DND-41 (cell line): ENCODE measurements around the gene PIGB.

Source experiments
- EZH2 ChIP-seq: IDR thresholded peaks from 3 replicates; pipeline ENCODE4 v1.6.1; 2012; ENCODE audit warnings: borderline replicate concordance, low read depth, mild to moderate bottlenecking, moderate library complexity, low read length, inconsistent platforms; ENCODE audit not compliant: severe bottlenecking
- TF ChIP-seq, protein P1 (sequence below): IDR thresholded peaks from 2 replicates; pipeline ENCODE4 v1.5.1; 2012; ENCODE audit warnings: borderline replicate concordance, low read length, moderate library complexity, mild to moderate bottlenecking; ENCODE audit not compliant: poor library complexity, severe bottlenecking; ENCODE audit errors: extremely low read depth

DNA sequence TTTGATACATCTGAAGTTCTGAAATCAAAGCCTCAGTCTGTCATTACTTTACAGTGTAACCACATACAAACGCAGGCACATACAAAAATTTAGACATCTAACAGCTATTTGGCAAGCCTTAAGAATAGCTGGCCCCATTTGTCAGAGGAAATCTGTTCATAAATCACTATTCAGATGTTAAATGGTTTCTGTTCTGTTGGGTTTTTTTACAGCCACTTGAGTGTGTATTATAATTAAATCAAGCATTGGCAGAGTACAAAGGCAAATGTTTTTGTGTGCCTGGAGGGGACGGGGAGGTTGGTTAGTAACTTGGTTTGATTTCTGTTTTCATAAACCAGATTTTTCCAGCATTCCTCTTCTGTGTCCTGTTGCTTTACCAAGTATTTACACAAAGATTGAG, 24.1 kb downstream of the PIGB start:
- TF ChIP-seq, protein P1, sequence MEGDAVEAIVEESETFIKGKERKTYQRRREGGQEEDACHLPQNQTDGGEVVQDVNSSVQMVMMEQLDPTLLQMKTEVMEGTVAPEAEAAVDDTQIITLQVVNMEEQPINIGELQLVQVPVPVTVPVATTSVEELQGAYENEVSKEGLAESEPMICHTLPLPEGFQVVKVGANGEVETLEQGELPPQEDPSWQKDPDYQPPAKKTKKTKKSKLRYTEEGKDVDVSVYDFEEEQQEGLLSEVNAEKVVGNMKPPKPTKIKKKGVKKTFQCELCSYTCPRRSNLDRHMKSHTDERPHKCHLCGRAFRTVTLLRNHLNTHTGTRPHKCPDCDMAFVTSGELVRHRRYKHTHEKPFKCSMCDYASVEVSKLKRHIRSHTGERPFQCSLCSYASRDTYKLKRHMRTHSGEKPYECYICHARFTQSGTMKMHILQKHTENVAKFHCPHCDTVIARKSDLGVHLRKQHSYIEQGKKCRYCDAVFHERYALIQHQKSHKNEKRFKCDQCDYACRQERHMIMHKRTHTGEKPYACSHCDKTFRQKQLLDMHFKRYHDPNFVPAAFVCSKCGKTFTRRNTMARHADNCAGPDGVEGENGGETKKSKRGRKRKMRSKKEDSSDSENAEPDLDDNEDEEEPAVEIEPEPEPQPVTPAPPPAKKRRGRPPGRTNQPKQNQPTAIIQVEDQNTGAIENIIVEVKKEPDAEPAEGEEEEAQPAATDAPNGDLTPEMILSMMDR: no peak
- TF ChIP-seq EZH2: no peak
